GM12872 (cell line): ENCODE data around the gene CDNF.

ENCODE experiments used
- TF ChIP-seq, protein P1 (sequence below): IDR thresholded peaks from 3 replicates; pipeline ENCODE4 v1.5.1; 2011; ENCODE audit warnings: low read depth, mild to moderate bottlenecking, low read length, moderate library complexity; ENCODE audit not compliant: insufficient read depth

The CDNF gene

DNA sequence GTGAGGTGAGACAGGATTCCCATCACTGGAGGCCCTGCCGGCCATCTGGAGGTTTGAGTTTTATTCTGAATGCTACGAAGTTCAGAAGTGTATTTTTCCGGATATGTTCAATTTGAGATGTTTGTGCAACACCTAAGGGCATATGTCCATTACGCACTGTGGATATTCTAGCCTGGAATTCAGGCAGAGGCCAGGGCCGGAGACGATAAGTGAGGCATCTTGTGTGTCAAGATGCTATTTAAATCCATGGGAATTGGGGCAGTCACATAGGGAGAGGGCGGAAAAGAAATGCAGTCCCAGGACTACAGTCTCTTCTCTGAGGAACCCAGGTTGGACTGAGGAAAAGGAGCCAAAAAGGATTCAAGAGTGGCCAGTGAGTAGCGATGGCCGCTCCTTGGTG is 38.9 kb upstream of the CDNF start:
- TF ChIP-seq, protein P1, sequence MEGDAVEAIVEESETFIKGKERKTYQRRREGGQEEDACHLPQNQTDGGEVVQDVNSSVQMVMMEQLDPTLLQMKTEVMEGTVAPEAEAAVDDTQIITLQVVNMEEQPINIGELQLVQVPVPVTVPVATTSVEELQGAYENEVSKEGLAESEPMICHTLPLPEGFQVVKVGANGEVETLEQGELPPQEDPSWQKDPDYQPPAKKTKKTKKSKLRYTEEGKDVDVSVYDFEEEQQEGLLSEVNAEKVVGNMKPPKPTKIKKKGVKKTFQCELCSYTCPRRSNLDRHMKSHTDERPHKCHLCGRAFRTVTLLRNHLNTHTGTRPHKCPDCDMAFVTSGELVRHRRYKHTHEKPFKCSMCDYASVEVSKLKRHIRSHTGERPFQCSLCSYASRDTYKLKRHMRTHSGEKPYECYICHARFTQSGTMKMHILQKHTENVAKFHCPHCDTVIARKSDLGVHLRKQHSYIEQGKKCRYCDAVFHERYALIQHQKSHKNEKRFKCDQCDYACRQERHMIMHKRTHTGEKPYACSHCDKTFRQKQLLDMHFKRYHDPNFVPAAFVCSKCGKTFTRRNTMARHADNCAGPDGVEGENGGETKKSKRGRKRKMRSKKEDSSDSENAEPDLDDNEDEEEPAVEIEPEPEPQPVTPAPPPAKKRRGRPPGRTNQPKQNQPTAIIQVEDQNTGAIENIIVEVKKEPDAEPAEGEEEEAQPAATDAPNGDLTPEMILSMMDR: no peak

DNA sequence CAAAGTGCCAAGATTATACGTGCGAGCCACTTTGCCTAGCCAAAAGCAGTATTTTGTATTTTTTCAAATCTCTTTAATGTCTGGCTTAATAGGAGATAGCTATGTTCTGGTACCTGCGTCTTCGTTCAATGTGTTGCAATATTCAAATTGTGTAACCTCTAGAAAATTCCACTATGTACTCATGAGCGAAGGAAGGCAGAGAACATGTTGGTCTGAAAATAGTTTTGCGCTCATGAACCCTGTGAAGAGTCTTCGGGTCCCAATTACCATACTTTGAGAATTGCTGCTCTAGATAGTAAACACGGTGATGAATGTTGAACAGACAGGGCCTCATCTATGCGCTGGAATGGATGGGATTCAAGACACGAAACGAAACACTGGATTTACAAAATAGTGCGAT is 38.1 kb upstream of the CDNF start:
- TF ChIP-seq, protein P1: no peak

DNA sequence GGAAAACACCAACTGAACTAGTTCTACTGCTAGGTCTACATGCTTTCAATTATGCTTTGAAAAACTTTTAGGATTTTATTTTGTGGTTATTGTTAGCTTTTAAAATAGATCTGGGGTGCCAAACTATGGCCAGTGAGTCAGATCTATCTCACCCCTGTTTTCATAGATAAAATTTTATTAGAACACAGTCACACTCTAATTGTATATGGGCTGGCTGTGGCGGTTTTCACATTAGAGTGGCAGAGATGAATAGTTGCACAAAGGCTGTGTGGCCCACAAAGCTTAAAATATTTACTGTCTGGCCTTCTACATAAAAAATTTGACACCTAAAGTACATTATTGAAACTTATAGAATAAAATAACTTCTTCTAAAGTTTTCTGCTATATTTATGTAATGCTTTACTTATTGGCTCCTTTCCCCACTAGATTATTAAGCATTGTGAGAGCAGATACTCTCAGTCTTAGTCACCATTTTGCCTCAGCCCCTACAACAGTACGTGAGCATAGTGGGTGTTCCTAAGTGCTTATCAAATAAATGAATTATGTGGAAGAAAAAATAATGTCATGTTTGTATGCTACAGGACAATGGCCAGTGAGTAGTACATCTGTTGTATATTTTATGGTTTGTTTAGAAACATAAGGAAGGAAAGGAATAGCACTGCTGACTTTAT is 35.4 kb upstream of the CDNF start:
- TF ChIP-seq, protein P1: no peak

DNA sequence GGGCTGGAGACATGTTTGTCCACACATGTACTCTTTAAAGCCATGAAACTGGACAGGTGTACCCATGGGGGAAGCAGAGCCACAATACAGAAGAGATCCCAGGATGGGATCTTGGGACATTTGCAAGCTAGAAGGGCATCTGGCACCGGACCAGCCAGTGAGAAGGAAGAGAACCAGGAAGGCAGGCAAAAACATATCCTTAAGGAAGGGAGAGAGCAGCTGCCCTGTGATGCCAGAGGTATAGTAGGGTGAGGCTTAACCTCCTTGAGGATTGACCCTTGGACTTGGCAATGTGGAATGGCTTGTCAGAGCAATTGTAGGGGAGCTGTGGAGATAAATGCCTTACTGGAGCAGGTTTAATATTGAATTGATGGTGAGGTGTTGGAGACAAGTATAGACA is 23.0 kb upstream of the CDNF start:
- TF ChIP-seq, protein P1: no peak

DNA sequence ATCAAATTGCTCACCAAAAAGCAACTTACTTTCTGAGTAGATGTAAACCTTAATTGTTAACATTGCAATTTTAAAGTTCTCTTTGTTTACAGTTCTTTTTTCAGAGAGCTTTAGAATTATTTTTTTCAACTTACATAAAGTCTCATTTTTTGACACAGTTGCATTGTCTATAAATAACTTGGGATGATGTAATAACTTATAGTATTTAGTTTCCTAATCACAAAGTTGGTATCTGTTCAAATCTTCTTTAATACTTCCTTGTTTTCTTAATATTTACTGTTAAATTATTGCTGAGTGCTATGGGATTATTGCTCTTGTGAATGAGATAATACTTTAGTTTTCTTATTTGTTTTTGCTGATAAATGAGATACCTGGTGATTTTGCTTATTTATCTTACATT is 21.9 kb upstream of the CDNF start:
- TF ChIP-seq, protein P1: no peak

DNA sequence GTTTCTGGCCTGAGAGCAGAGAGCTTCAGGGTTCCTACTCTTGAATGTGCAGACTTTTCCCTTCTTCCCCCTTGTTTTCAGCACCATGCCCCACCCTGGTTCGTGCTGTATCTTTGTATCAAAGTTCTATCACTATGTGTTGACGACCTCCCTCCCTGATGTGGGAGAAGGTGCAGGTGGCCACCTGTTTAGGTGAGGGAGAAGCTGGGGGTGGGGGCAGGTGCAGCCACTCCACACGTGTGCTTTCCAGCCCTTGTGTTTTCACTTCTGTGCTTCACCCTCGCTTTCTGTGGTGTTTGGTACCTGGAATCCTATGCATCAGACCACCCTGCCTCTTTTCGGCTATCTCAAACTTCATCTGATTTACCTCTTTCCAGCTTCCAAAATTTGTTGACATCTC is 21.2 kb upstream of the CDNF start:
- TF ChIP-seq, protein P1: no peak

DNA sequence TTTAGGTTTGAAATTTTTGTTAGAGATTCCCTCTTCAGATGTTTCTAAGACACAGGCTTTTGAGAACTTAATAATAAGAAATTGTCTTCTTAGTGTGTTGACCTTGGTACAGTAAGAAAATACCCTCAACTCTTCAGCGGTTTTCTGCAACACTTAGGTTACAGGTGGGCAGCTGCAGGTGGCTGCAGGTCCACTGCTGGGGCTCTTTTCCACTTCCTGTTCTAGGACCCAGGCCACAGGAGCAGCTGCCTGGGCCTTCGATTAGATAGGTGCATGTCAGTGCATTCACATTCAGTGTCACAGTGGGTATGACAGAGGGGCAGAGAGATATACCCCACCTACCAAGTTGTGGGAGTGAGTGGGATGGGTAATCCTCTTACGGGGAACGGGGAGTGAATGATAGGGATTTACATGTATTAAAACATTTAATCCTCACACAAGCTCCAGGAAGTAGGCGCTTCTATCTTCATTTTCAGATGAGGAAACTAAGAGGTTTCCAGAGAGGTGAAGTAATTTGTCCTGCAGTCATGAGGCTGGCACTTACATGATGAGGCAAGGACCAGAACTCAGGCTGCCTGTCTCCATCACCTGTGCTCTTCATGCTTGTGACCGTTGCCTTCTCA is 20.6 kb upstream of the CDNF start:
- TF ChIP-seq, protein P1: no peak
